ENCODE results near the gene ATXN7L1. TPM values are rescaled to one million over a fixed set of nuclear protein-coding genes. Genes with fewer than 3 reads are reported as not detected.

ATXN7L1 gene
- total and polyA plus RNA-seq, 2 of the 8 experiments (the other 6 are each of a cell fraction or from before 2014, with no cell fraction given) = 14.3 to 34.0 TPM

DNA sequence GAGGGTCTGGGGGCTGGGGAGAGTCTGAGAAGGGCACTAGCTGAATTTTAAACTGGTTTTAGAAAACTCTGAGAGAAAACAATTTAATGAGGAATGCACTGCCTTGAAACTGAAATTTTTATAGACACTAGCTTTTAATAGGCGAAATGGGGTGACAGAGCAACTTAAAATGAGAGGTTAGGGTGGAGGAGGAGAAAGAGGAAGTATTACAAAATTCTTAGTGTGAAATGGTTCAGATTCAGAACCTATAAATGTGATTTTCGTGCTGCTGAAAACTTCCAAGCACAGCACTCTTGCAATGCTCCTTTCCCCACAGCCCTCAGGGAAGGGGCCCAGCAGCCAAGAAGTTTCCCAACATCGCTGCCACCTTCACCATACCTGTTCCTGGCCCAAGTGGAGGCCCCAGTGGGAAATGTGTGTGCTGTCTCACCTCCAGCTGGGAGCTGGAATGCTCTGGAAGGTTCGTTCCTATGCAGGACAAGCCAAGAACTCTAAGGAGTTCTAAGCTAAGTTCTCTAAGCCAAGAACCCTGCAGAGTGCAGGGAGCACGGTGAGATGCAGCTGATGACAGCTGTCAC is 60.0 kb downstream of the ATXN7L1 start:
- no peak overlapping the region for H3K27ac ChIP-seq (ENCODE audit: low read depth, low read length)
- H4K5ac ChIP-seq (ENCODE audit: insufficient read length, low read depth, low read length) = no peak overlapping the region
- no peak overlapping the region for H2BK15ac ChIP-seq (ENCODE audit: low read length)
- DNase-seq (ENCODE audit: low read depth in 1 of 2, low spot score in 2 of 2) (no peak), FAIRE-seq (no peak)
- no peaks in the 10 kb centered on the region for H3K23me2 ChIP-seq (ENCODE audit: low read depth, low read length)
- no peak overlapping the region for H3K4me2 ChIP-seq (ENCODE audit: insufficient read depth in 1 of 2, low read depth in 2 of 2, low read length in 2 of 2)
- H3K23ac ChIP-seq (ENCODE audit: insufficient read length) = no peak overlapping the region
- no peak overlapping the region for H3K18ac ChIP-seq (ENCODE audit: extremely low read depth, low read length)
- H3K14ac ChIP-seq (ENCODE audit: insufficient read length) = no peak overlapping the region
- no peaks in the 10 kb centered on the region; a peak in 1 of 8 replicates for H3K36me3 ChIP-seq (ENCODE audit: control insufficient read depth in 2 of 4, insufficient read depth in 4 of 4, low read length in 3 of 4)
- H3K4ac ChIP-seq (replicated peaks; ENCODE audit: insufficient read length, low read depth, low read length) = no peak overlapping the region
- H3K27me3 ChIP-seq (replicated peaks in 1 of 4; ENCODE audit: control insufficient read depth in 3 of 4, extremely low read depth in 1 of 4, insufficient read depth in 3 of 4, low read length in 3 of 4) = no peaks in the 10 kb centered on the region
- 80% methylated on average over 5 of the region's 5 CpGs; no CpG with 5 or more reads in 1 of the 2 experiments for WGBS, 2 experiments (ENCODE audit: extremely low coverage in 1 of 2, insufficient coverage in 1 of 2, insufficient read length in 1 of 2, insufficient replicate concordance in 2 of 2, low coverage in 1 of 2, low lambda C conversion rate in 2 of 2, missing lambda C conversion rate in 1 of 2)
- H3K9me3 ChIP-seq (ENCODE audit: insufficient read depth in 2 of 2, low read depth in 1 of 2, low read length in 1 of 2) = no peaks in the 10 kb centered on the region
- H4K91ac ChIP-seq (replicated peaks; ENCODE audit: insufficient read length, low read length) = no peak overlapping the region
- H2AFZ ChIP-seq (ENCODE audit: low read length) = no peak overlapping the region
- H3K79me1 ChIP-seq (ENCODE audit: low read depth, low read length) = peaks cover 2% of the 10 kb centered on the region; the same call in 1 of the 2 replicates
- no peak overlapping the region for H2AK5ac ChIP-seq (ENCODE audit: low read depth, low read length)
- H4K20me1 ChIP-seq (replicated peaks in 1 of 2; ENCODE audit: control insufficient read depth in 1 of 2, insufficient read depth in 2 of 2, low read length in 2 of 2) = peaks cover 2% of the 10 kb centered on the region in 2 experiments
- H2BK12ac ChIP-seq (ENCODE audit: low read depth, low read length) = no peak overlapping the region
- ChIA-PET CTCF (ENCODE audit: partially characterized antibody) (interaction anchor here (0.7 to 3.9 kb wide), 9 partner anchors 11 to 225 kb away, joined by 3 to 29 read pairs (median 3); no protein-coding TSS in a partner anchor), POLR2A (ENCODE audit: partially characterized antibody) (interaction anchor here (0.7 to 1.2 kb wide), 3 partner anchors 20 to 214 kb away, joined by 3 read pairs; no protein-coding TSS in a partner anchor)
- H3K56ac ChIP-seq (replicated peaks; ENCODE audit: insufficient read length, low read depth, low read length) = no peak overlapping the region
- no peak overlapping the region for H3K4me3 ChIP-seq (ENCODE audit: extremely low read depth in 1 of 4, insufficient read depth in 2 of 4, low read depth in 3 of 4, low read length in 4 of 4)
- no peak for TF ChIP-seq BACH1 (IDR thresholded peaks at IDR 0.05; ENCODE audit: low read length)
- no peak for TF ChIP-seq TBP (IDR thresholded peaks at IDR 0.05; ENCODE audit: low read depth, low read length)
- no peak for TF ChIP-seq TCF12 (IDR thresholded peaks at IDR 0.05; ENCODE audit: low read depth, low read length)
- no peak for TF ChIP-seq CHD2 (IDR thresholded peaks at IDR 0.05; ENCODE audit: low read length)
- no peak for TF ChIP-seq MAFK (IDR thresholded peaks at IDR 0.05; ENCODE audit: low read depth, low read length)
- no peak for TF ChIP-seq CHD1 (IDR thresholded peaks at IDR 0.05; ENCODE audit: low read depth, low read length)
- peaks cover 0 to 3% (median 0%) of the 10 kb centered on the region in 4 experiments; a peak in 3 of 7 replicates for H3K4me1 ChIP-seq (replicated peaks in 1 of 4; ENCODE audit: control insufficient read depth in 3 of 4, insufficient read depth in 4 of 4, low read length in 3 of 4)
- H2BK120ac ChIP-seq (replicated peaks; ENCODE audit: low read depth, low read length) = no peak overlapping the region
- H4K8ac ChIP-seq (ENCODE audit: extremely low read depth, insufficient read depth, low read length) = no peak overlapping the region
- no peak overlapping the region for H2BK5ac ChIP-seq (ENCODE audit: low read depth, low read length)
- no peaks in the 10 kb centered on the region for H3K79me2 ChIP-seq (ENCODE audit: control insufficient read depth in 1 of 2, insufficient read depth in 2 of 2, low read length in 2 of 2)
- H3K9ac ChIP-seq (replicated peaks in 1 of 4; ENCODE audit: extremely low read depth in 1 of 4, low read depth in 3 of 4, low read length in 3 of 4) = no peak overlapping the region
- H2BK20ac ChIP-seq (ENCODE audit: low read length) = no peak overlapping the region

Data from H1 (cell line).